Kidney capillary endothelial cell (primary cell): Measurements from ENCODE around the gene HAPLN3.

ENCODE experiments used
- DNase-seq: peaks from one replicate; pipeline ENCODE4 v3.0.0-alpha.2; 2018; ENCODE audit warnings: low spot score

The HAPLN3 gene

GRCh38 chr15:88860212-88860611 lies 35.1 kb downstream of the HAPLN3 start:
- DNase-seq = no peak

- DNase-seq = no peak
These were observed 35.8 kb downstream of the HAPLN3 start for GRCh38 chr15:88859550-88859949.

GRCh38 chr15:88858934-88859333 lies 36.4 kb downstream of the HAPLN3 start:
- DNase-seq = no peak

- DNase-seq = no peak
These were observed 42.9 kb downstream of the HAPLN3 start for GRCh38 chr15:88852476-88852875.

GRCh38 chr15:88849376-88850072 lies 45.8 kb downstream of the HAPLN3 start:
- no peak for DNase-seq

- DNase-seq = no peak
These were observed 47.1 kb downstream of the HAPLN3 start for GRCh38 chr15:88848203-88848602.

GRCh38 chr15:88847144-88847543 lies 48.2 kb downstream of the HAPLN3 start:
- no peak for DNase-seq

- no peak for DNase-seq
These were observed 49.7 kb downstream of the HAPLN3 start for GRCh38 chr15:88845616-88846015.

- no peak for DNase-seq
These were observed 50.5 kb downstream of the HAPLN3 start for GRCh38 chr15:88844749-88845386.

- DNase-seq = no peak
These were observed 52.0 kb downstream of the HAPLN3 start for GRCh38 chr15:88843334-88843733.

- no peak for DNase-seq
These were observed 53.2 kb downstream of the HAPLN3 start for GRCh38 chr15:88842156-88842555.

- DNase-seq = no peak
These were observed 54.1 kb downstream of the HAPLN3 start for GRCh38 chr15:88841236-88841635.

GRCh38 chr15:88839961-88840360 lies 55.4 kb downstream of the HAPLN3 start:
- DNase-seq = no peak

- no peak for DNase-seq
These were observed 56.2 kb downstream of the HAPLN3 start for GRCh38 chr15:88839146-88839545.

- DNase-seq = no peak
These were observed 56.7 kb downstream of the HAPLN3 start for GRCh38 chr15:88838667-88839066.

- DNase-seq = peak; percentile 11
These were observed 59.7 kb downstream of the HAPLN3 start for GRCh38 chr15:88835646-88836045.

GRCh38 chr15:88835119-88835518 lies 60.2 kb downstream of the HAPLN3 start:
- DNase-seq = no peak

GRCh38 chr15:88834211-88834812 lies 61.0 kb downstream of the HAPLN3 start:
- peak; percentile 16 for DNase-seq

- DNase-seq = no peak
These were observed 61.6 kb downstream of the HAPLN3 start for GRCh38 chr15:88833731-88834100.

GRCh38 chr15:88832820-88833730 lies 62.3 kb downstream of the HAPLN3 start:
- no peak for DNase-seq

GRCh38 chr15:88830016-88830415 lies 65.3 kb downstream of the HAPLN3 start:
- no peak for DNase-seq

- no peak for DNase-seq
These were observed 66.6 kb downstream of the HAPLN3 start for GRCh38 chr15:88828791-88829190.
